ENCODE data around the gene CCDC120.
A peak's percentile ranks its signal among the peaks of the same experiment; 100 is the strongest.

CCDC120 gene

DNA sequence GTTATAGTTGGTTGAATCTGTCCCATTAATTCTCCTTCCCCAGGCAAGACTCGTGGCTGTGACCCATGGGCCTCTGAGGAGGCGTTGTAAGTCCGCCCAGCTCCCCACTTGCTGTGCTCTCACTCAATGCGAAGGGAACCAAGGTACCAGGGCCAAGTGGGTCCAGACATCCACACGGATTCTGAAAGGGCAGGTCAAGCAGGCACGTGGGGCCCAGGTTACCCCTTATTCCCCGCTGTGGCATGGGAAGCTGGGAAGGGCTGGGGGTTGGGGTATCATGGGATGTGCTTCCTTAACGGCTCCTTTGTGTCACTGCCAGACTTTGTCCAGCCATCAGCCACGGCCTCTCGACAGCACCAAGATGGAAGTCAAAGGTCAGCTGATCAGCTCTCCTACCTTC is 3.1 kb downstream of the CCDC120 start:
- no peak for DNase-seq

- DNase-seq = no peak
Observed at GRCh38 chrX:49063715-49064114, 4.9 kb downstream of the CCDC120 start.

GRCh38 chrX:49064303-49064702 is 5.5 kb downstream of the CCDC120 start:
- no peak for DNase-seq

- no peak for DNase-seq
Observed at GRCh38 chrX:49064735-49065134, 5.9 kb downstream of the CCDC120 start.

DNA sequence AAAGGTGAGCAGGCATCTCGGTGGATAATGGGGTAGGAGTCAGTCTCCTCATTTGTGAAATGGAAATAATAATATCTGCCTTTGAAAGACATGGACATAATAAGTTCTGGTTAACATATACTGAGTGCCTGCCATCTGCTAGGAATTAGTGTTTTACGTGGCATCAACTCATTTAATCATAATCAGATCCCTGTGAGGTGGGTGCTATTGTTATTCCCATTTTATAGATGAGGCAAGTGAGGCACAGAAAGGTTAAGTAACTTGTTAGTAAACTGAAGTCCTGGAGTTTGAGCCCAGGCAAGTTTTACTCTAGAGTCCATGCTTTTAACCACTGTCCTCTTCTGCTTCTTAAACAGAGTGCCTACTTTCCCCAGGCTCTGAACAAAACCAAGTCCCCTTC is 7.5 kb downstream of the CCDC120 start:
- DNase-seq = no peak

DNA sequence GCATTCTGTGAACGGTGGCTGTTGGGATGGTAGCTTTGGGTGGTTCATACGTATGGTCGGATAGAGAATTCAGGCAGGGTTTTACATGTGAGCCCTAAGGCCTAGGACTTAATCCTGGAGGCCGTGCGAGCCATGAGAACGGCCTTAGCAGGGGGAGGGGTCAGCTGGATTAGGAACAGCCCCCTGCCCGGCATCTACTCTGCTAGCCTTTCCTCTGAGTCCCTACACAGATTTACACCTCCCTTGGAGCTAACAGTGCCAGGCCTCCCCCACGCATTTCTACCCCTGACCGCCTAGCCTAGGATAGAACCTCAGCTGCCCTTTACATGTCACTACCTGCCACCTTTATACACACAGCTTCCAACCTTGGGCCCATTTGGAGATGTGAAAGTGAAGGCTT is 7.9 kb downstream of the CCDC120 start:
- no peak for DNase-seq

DNA sequence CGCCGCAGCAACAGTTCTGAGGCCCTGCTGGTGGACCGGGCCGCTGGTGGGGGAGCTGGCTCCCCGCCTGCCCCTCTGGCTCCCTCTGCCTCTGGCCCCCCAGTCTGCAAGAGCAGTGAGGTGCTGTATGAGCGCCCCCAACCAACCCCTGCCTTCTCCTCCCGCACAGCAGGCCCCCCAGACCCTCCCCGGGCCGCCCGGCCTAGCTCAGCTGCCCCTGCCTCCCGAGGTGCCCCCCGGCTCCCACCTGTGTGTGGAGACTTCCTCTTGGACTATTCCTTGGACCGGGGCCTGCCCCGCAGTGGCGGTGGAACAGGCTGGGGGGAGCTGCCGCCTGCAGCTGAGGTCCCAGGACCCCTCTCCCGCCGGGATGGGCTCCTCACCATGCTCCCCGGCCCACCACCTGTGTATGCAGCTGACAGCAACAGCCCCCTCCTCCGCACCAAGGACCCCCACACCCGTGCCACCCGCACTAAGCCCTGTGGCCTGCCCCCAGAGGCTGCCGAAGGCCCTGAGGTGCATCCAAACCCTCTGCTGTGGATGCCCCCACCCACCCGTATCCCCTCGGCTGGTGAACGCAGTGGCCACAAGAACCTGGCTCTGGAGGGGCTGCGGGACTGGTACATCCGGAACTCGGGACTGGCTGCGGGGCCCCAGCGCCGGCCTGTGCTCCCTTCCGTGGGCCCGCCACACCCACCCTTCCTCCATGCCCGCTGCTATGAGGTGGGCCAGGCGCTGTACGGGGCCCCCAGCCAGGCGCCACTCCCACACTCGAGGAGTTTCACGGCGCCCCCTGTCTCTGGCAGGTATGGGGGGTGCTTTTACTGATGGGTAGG is 8.7 kb downstream of the CCDC120 start:
- DNase-seq = no peak

DNA sequence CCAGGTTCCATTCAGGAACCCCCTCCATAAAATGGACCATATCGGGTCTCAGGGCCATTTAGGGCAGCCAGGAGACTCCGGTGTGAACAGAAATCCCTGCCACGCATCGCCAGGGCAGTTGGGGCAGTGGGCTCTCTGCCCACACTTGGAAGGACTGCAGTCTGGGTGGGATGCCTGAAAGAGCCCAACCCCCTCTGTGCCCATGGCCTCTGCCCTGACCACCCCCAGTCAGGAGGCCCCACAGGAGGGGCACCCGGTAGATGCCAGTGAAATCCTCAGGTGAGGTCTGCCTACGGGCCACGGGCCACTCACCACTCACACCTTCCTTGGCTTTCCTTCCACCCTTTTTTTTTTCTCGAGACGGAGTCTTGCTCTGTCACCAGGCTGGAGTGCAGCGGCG is 10.2 kb downstream of the CCDC120 start:
- DNase-seq = no peak

DNA sequence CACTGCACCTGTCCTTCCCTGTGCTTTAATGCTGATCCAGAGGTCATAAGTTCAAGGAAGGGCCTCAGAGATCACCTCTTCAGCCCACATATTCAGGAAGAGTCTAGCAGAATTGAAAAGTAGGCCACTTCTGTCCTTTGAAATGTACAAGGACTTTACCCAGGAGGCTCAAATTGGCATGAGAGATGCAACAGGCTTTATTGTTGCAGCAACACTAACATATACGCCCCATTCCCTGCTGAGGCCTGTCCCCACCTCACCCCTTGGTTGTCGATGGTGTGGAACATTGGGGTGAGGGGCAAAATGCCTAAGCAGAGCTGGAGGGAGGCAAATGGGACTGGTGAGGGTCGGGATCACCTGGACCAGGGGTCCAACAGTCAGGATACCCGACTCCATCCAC is 12.2 kb downstream of the CCDC120 start:
- no peak for DNase-seq

DNA sequence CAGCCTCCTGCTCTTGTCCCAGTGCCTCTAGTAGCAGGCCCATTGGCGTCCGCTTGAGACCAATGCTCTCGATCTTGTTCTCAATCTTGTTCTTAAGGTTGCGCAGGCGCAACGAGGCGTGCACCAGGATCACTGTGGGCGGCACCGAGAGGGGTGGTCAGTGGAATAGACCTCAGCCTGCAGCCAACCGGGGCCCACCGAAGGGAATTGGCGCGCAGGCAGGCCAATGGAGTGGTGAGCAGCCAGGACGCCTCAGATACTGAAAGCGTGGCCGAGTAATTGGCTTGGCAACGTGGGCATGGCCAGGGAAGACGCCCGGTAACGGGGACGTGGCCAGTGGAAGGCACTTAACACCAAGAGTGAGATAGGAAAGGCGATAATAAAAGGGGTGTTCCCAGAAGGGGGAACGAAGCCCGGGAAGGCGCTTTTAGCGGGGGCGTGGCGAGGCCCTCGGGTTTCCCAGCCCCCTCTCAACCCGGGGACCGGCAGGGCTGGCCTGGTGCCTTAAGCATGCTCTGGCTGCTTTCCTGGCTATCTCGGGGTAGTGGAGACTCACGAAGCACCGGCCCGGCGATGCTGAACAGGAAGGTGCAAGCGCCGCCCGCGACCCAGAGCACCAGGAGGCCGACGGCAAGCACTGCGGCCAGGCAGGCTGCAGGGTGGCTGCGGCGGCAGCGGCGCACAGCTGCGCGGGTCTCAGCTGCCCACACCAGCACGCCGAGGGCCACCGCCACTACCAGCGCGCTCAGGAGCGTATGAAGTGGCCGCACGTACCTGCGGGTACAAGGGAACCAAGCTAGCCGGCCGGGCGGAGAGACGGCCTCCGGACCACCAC is 13.3 kb downstream of the CCDC120 start:
- DNase-seq = no peak

DNA sequence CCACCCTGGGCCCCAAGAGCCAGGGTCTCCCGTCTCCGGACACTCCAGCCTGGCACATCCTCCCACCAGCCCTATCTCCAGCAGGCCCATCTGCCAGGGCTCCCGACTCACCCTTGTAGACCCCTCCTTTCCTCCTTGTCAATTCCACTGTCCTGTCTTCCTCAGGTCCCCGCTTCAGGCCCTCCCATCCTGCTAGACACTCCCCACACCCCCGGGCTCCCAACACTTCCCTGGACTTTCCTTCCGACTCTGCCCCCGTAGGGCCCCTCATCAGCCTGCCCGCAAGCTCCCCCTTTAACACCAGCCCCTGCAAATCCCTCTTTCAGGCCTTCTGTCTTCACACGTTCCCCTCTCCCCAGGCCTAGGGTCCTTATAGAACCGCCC is 13.9 kb downstream of the CCDC120 start:
- no peak for DNase-seq

GRCh38 chrX:49073601-49074575 is 15.1 kb downstream of the CCDC120 start, which contains the start of gene PRAF2:
PRAF2 (minus strand) TSS chrX:49074002; CDS start chrX:49073987, 15 bp downstream.
- DNase-seq = peak; percentile 83

GRCh38 chrX:49075347-49075746 is 16.5 kb downstream of the CCDC120 start:
- DNase-seq = no peak

DNA sequence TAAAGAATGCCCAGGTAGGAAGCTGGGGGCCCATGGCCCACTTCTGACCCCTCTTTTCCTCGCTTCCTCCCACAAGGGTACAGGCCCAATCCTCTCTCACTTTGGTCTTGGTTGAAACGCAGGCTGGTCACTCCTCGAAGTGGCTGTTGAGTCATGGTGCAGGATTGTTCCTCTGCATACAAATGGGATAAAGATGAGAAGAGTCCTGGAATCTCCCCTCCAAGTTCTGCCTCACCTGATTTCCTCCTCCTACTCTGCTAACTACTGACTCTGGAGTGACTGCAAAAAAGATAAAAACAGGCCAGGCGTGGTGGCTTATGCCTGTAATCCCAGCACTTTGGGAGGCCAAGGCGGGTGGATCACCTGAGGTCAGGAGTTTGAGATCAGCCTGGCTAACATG is 19.1 kb downstream of the CCDC120 start:
- DNase-seq = no peak

- DNase-seq = no peak
Observed at GRCh38 chrX:49079489-49080428, 21.0 kb downstream of the CCDC120 start, which contains the start of gene WDR45. WDR45 (minus strand) TSS chrX:49079887; CDS start chrX:49078095, 1,792 bp downstream.

GRCh38 chrX:49082271-49082871 is 23.6 kb downstream of the CCDC120 start:
- DNase-seq = no peak

DNA sequence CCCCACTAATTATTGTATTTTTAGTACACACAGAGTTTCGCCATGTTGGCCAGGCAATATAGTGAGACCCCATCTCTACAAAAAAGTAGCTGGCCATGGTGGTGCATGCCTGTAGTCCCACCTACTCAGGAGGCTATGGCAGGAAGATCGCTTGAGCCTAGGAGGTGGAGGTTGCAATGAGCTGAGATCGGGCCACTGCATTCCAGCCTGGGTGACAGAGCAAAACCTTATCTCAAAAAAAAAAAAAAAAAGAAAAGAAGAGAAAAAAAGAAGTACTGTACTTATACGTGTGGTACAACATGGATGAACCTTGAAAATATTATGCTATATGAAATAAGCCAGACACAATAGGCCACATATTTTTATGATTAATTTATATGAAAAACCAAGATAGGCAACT is 30.8 kb downstream of the CCDC120 start:
- no peak for DNase-seq

DNA sequence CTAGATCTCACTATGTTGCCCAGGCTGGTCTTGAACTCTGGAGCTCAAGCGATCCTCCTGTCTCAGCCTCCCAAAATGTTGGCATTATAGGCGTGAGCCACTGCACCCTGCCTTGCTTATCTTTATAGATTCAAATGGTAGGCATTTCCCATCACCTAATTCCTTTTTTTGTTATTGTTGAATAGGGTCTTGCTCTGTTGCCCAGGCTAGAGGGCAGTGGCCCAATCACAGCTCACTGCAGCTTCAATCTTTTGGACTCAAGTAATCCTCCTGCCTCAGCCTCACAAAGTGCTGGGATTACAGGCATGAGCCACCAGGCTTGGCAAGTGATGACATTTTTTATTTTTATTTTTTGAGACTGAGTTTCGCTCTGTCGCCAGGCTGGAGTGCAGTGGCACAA is 37.6 kb downstream of the CCDC120 start:
- no peak for DNase-seq

DNA sequence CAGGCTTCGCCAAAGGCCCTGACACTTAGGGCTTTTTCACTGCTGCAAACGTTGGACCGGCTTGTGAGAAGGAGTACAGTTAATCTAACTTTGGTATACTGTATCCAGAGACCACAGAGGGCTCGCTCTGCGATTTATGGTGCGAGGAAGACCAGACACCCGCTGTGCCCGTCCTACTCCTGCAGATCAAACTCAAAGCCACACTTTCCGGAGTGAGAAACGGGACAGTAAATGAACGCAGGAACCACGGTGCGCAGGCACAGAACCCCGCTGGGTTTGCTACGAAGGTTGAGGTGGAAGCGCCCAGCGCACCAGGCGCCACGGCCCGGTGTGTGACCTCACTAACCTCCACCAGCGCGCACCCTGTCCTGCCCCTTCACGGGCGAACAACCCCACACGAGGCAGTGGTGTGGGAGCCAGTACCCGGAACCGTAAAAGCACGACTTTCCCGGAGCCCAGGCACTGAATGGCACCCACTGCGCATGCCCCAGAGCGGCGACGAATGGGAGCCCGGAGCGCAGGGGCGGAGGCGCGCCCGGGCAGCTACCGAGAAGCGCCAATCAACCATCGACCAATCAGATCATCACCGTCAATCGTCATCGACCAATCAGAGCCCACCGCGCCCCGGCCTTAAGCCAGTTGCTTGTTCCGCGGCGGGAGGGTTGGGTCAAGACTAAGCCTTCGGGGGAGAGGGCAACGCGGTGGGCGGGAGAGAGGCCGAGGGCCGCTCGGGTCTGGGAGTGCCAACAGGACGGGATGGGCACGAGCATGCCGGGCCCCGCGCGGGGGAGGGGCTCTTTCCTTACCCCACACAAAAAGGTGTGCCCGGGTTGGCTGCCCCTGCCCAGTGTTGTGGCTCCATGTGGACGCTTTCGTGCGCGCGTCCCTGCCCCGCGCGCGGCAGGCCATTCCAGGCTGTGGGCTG is 42.2 kb downstream of the CCDC120 start:
- DNase-seq = peak; percentile 90

DNA sequence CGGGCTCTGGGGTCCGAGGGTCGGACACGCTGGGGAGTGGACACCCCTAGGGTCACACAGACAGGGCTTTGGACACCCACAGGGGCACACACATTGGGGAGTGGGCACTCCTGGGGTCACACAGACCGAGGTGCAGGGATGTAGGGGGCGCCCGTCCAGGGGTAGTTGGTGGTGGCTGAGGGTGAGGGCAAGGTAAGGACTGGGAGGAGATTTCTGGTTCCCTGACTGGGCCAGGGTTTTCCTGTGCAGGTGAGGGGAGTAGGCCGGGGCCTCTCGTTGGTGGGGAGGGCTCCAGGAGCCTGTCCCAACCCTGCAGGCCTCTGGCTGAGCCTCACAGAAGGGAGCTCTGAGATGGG is 42.8 kb downstream of the CCDC120 start:
- no peak for DNase-seq
